Activated CD8-positive, alpha-beta memory T cell treated with anti-CD3 and anti-CD28 coated beads for 36 hours (primary cell): Measurements from ENCODE around the gene PTPRN2. TPM values are rescaled to one million over a fixed set of nuclear protein-coding genes. Genes with fewer than 3 reads are reported as not detected.
"Not testable (repeated sequence)": the region's sequence is repeated elsewhere in the genome, so short reads cannot be mapped to it uniquely, and the experiment has no call there.

Experiments used
- CTCF ChIA-PET: fragments of 350-600 bp; sonication (Branson Sonifier 250); formaldehyde crosslinking; loops from one replicate; lab custom pipeline; 2021; ENCODE audit warnings: antibody characterized with exemption; lab: Charles Lee
- POLR2A ChIA-PET: fragments of 350-600 bp; sonication (Branson Sonifier 250); formaldehyde crosslinking; loops from one replicate; lab custom pipeline; 2021; ENCODE audit warnings: antibody characterized with exemption; lab: Charles Lee
- total RNA-seq, 2 experiments: library from RNA; stranded (reverse); gene quantifications; one replicate each; pipeline ENCODE4 v1.2.3, GENCODE V29; 2021

PTPRN2 gene
- total RNA-seq, 2 experiments from 2014 or later = 0.36 to 0.44 TPM

DNA sequence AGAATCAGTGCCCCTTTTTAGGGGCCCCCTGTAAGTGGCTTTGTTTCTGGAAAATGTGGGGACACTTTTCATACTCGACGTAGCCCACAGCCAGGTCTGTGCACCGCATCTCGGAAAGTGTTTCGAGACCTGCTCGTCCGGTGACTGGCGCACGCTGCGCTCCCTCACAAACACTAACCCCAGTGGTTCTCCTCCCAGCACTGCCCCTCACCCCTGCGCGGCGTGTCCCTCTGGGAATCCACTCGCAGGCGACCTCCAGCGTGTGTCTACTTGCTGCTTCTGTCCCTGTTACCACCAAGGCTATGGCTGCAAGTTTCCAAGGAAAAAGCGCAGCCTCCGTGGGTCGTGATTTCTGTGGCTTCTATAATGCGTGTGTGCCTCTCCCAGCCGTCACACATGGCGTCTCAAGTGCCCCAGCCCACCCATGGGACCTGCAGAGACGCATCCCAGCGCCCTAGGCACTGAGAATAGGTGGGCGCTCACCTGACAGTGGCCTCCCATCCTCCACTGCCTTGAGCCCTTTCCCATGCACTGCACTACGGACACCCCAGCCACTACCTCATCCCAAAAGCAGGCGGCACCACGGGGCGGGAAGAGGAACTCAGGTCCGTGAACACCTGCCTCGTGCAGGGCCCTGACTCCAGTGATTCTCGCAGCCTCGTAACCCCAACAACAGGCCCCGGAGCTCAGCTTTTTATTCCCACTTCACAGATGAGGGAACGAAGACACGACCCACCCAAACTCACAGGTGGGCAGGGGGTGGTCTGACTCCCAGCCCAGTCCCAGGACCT lies 49.3 kb downstream of the PTPRN2 start:
- ChIA-PET POLR2A (no interaction called here), CTCF (no interaction called here)

DNA sequence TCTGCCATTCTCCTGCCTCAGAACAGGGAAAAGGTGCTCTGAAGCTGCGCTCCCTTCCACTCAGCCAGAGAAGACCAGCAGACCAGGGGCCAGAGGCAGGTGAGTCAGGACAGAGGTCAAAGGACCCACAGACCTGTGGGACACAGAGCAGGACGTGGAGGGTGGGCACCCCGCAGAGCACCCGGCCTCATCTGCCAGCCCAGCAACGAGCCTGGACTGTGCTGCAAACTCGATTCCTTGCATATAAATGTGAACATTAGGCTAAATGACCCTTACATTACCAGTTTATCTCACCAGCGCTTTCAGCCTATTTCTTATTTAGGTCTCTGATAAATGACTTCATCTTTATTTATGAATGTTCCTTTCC lies 50.1 kb downstream of the PTPRN2 start:
- CTCF ChIA-PET = no interaction called here
- POLR2A ChIA-PET = no interaction called here

DNA sequence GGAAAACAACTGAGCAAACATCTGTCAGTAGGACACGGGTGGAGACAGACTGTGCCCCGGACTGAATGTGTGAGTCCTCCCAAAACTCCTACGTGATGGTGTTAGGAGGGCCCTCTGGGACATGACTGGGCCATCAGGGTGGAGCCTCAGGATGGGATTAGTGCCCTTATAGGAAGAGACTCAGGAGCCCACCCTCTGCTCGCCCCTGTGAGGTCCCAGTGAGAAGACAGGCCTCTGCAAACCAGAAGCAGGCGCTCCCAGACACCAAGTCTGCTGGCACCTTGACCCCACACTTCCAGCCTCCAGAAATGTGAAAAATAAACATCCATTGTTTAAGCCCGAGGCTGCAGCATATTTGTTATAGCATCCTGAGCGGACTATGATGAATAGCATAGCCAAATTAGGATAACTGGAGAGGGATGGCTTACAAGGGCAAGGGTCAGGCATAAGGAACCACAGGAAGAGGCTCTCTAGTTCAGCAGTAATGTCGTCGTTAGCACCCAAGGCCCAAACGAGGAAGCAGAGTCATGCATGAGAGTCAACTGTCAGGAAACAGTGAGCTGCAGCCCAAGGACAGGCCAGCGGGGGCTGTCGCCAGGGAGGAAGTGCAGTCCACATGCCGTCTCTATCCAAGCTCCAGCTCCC lies 50.6 kb downstream of the PTPRN2 start:
- CTCF ChIA-PET = no interaction called here
- POLR2A ChIA-PET = no interaction called here

DNA sequence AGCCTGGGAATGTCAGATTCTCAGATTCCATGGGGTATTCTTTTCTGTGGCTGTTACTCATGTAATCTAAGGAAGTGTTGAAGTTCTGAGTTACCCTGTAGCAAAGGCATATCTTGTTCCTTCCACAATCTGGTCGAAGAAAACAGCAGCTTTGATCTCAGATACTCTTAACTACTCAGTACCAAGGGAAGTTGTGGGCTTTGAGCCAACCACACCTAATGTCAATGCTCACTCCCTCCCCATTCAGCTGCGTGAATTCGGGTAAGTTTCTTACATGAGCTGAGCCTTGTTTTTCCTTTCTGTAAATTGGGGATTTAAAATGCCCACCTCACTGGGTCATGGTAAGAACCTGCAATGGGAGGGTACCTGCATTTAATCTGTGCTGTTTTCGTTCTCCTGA lies 52.5 kb downstream of the PTPRN2 start:
- POLR2A ChIA-PET = no interaction called here
- CTCF ChIA-PET = no interaction called here

DNA sequence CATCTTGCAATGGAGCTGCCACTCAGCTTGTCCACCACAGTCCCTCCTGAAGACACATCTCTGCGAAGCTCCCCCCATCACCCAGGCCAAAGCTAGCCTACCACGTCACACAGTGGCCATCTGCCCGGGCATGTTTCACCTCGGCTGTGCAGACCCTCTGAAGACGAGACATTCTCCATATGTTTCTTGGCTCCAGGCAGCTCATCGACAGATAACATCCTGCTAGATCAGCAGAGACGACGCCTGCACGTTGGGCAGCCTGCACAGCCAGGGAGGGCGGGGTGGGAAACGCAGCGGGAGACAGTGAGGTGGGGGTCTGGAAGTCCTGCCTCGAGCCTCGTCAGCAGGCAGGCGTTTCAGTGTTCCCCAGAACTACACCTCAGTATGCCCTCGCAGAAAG lies 53.0 kb downstream of the PTPRN2 start:
- ChIA-PET POLR2A (no interaction called here), CTCF (no interaction called here)

DNA sequence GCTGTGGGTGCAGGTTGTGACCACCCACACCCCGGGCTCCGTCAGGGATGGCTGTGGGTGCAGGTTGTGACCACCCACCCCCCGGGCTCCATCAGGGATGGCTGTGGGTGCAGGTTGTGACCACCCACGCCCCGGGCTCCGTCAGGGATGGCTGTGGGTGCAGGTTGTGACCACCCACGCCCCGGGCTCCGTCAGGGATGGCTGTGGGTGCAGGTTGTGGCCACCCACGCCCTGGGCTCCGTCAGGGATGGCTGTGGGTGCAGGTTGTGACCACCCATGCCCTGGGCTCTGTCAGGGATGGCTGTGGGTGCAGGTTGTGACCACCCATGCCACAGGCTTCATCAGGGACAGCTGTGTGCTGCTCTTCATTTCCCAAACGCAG lies 53.5 kb downstream of the PTPRN2 start:
- CTCF ChIA-PET, POLR2A ChIA-PET: not testable (repeated sequence)

DNA sequence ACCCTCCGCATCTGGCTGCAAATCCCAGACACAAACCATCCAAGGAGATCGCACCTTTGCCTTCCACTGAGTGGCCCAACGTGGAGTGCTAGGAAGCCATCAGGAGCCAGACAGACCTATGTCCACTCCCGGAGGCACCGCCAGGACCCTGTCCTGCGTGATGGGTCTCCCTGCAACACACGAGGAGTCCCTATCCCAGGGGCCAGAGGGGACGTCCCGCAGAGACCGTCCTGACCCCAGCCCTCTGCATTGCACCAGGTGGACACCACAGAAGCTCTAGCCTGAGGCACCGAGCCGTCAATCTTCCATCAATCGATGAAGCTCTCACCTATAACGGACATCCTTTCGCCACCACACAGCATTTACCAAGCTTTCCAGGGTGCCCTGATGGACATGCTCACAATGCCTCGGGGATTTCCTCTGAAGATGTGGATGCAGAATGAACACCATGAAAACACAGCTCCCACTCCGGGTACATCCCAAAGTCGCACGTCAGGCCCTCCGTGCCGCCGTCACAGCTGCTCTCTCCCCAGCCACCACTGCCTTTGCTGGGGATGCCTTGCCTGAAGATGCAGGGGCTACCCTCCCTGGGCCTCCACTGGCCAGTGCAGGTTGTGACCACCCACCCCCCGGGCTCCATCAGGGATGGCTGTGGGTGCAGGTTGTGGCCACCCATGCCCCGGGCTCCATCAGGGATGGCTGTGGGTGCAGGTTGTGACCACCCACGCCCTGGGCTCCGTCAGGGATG lies 54.1 kb downstream of the PTPRN2 start:
- CTCF ChIA-PET = no interaction called here

DNA sequence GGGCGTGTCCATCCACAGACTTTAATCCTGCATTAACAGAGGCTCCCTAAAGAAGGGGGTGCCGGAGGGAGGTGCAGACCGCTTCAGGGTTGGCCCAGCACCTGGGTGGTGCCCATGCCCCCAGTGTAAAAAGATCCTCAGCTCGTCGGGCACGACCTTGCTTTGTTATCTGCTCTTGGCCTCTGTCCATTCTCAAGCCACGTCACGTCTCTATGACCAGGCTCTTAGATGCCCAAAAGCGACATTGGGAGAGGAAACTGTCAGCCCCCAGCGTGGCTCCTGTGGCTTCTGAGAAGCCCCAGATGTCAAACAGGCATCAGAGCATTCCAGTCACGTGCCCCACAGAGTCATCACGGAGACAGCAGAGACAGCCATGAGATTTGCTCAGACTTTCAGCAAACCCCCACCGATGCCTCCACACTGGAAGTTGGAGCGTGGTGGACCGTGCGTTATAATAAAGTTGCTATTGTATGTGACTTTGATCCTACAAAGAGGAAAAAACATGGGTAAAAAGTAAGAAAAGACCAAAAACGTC lies 55.5 kb downstream of the PTPRN2 start:
- ChIA-PET CTCF (no interaction called here), POLR2A (no interaction called here)

More for the DNA sequence above, 54.1 kb downstream of the PTPRN2 start:
- POLR2A ChIA-PET = no interaction called here

DNA sequence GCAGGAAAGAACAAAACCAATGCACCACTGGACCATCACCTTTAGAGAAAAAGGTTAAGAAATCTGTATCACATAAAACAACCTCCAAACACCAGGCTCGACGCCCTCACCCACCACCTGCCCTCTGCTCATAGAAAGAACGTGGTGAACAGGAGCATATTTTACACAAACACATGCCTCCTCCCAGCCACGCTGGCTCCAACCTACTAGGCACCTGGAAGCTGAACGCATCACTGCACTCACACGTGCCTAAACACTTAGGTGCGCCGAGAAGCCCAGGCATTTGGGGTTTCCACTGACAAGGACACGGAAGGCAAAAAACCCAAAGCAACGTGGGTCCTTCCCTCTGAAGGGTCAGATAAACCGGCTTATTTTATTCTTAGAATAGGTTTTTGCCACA lies 56.0 kb downstream of the PTPRN2 start:
- ChIA-PET CTCF (no interaction called here), POLR2A (no interaction called here)

DNA sequence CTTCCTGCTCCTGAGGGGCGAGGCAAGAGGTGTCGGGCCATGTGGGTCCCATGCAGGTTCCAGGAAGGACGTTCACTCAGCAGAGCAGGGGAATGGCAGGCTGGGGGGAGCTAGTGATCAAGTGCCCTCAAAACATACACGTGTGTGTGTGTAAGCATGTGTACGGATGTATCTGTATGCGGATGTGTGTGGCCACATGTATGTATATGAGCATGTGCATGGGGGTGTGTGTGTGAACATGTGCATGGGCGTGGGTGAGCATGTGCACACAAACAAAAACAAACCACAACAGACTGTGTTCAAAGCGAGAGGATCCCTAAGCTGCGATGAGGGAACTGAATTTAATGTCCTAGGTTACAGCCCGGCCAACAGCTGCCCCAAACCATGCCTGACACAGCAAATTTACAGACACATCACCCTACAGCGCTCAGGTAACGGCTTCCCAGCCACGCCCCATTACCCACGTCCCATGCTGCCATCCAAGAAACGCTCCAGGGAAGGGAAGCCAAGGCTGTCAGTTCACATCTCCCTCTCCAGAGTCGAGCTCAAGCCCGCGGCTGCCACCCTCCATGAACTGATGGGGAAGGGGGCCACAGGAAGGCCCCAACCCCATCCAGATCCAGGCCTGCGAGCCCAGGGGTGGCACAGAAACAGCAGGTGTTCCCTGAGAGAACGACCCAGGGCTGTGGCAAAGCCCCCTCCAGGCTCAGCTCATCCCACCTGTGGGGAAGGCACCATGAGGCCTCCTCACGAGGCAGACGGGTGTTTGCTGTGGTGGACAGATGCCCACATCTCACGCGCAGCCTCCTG lies 56.6 kb downstream of the PTPRN2 start:
- ChIA-PET CTCF (no interaction called here), POLR2A (no interaction called here)

DNA sequence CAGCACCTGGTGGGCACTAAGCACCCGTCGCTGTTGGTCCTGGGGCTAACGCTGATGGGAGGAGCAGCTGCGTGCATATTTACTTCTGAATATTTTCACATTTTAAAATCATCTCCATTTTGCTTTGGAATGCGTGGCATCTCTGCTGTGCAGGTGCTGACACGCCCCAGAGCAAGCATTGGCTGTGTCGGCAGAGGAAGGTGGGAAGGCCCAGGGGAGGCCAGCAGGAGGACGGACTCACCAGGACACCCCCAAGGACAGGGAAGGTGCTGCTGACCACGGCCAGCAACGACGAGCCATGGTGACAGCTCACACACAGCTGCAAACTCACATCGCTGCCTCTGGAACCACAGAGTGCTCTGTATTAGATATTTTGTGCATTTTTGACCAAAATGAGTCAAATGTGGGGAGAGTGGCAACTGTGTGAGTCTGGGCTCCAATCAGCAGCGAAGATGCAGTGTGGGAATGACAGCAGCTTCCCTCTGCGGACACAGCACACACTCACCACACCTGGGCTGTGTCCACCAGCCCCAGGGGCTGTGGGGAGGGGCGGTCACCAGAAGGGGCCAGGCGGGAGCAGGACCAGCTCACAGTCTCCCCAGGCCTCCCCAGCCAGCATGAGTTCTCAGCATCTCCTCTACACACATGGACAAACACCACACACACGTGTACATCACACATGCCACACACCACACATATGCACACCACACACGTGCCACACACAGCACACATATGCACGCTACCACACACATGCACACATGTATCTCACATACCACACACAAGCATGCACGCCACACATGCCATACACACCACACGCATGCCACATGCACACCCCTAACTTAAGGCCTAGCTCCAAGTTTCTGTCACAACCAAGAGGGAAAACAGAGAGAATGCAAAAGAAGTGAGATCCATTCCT lies 58.2 kb downstream of the PTPRN2 start:
- POLR2A ChIA-PET = no interaction called here

DNA sequence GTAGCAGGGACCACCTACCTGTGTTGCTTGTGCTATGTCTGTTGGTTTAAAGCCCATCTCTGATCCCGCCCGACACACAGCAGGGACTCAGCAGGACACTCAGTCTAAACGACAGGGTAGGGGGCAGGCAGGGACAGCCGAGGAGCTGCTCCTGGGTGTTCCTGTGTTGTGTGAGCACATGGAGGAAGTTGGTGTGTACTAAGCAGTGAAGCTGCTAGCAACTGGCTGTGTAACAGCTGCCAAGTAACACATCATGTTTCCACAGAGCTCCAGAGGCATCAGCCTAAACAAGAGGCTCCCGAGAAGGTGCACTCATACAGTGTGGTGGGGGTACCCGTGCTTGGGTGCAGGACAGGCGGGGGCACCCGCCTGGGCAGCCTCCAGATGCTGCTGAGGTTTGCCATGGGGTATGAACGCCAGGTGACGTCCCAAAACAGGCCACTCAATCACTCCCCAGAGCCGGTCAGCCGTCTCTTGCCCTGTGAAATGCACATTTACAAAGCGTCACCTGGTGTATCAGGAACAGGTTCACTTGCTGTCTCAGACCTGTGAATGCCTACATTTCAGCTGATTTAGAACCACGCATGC lies 59.6 kb downstream of the PTPRN2 start:
- ChIA-PET POLR2A (no interaction called here), CTCF (no interaction called here)

More for the DNA sequence above, 58.2 kb downstream of the PTPRN2 start:
- CTCF ChIA-PET = no interaction called here

DNA sequence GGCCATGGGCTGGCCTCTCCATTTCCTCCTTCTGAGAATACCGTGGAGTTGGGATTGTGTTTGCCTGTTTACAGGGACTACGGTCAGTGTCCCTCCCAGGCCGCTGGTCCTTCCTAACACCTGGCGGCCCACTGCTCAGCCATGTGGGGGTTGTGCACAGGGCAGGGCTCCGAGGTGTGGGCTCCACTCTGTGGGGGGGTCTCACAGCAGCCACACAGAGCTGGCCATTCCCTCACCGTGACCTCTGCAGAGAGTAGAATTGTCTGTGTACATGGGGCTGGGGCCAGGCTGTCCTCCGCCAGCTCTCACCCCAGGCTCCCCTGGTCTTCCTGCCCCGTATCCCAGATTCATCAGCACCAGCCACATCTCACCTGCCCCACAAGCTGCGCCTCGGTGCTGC lies 60.1 kb downstream of the PTPRN2 start:
- POLR2A ChIA-PET = no interaction called here
- CTCF ChIA-PET = no interaction called here

DNA sequence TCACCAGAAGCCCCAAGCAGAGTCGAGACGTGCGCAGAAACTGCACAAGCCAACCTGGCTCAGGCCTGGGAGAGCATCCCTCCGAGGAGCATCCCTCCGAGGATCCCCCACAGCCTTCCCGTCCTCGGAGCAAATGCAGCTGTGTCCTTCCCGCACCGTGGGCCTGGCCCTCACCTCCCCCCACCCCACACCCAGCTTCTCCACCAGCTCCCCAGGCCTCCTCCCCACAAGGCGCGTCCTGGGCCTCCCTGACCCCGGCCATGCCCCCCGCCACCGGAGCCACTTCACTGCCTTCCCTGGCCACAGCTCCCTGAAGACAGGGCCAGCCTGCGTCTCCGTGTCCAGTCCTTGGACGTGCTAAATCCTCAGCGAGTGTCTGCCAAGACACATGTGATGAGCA lies 60.6 kb downstream of the PTPRN2 start:
- ChIA-PET POLR2A (no interaction called here), CTCF (no interaction called here)

DNA sequence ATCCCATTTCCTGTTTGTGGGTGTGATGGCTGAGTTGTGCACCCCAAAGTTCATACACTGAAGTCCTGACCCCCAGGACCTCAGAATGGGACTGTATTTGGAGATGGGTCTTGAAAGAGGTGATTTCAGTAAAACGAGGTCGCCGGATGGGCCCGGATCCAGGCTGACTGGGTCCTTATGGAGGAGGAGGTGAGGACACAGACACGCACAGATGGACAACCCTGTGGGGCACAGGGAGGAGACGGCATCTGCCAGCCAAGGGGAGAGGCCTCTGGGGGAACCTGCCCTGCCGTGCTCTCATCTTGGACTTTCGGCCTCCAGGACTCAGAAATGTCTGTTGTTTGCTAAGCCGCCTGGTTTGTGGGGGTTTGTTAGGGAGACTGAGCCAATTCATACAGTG lies 61.1 kb downstream of the PTPRN2 start:
- CTCF ChIA-PET = no interaction called here
- POLR2A ChIA-PET = no interaction called here

DNA sequence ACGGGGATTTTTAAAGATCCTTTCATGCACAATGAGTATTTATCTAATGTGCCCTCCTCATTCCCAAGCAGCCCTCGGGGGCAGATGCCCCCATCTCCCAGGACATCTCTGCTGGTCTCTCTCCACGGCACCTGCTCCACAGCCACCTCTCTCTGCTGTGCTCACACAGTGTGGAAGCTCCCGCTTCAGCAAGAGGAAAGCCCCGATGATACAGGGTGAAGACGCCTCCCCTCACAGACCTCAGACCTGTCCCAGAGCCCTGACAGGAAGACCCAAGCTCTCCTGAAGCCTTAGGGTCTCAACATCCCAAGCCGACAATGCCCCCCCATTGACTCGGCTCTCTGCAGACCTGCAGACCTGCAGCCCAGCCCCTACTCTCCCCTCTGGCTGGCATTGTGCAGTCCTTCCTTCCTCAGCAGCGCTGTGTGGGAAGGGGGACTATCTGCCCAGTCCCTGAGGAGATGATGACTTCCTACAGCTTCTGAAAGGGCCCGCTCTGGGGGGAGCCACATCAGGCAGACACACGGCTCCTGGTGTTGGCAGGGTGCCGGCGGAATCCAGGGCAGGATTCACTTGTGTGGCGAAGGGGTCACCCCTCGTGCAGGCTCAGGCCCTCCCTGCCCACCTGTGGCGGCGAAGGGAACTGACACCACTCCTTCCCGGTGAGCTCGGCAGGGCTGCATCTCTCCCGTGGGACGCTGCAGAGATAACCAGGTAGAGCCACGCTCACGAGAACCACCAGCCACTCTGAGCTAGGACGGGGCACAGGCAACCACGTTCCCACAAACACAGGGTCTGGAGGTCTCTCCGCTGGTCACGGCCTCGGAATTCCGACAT lies 61.8 kb downstream of the PTPRN2 start:
- CTCF ChIA-PET = no interaction called here
- POLR2A ChIA-PET = no interaction called here
